K562 (cell line): Measurements from ENCODE around the gene BOC. TPM values are rescaled to one million over a fixed set of nuclear protein-coding genes. Genes with fewer than 3 reads are reported as not detected.

Experiments used
- ATAC-seq: fragments of 200-7000 bp; cut with Tn5 transposase; 3 replicates; pipeline ENCODE4 v1.9.1; 2020; ENCODE audit warnings: moderate library complexity
- BruUV-seq: library from RNA; stranded (reverse); fragments of 400-500 nt; replicated peaks from 2 replicates; lab custom pipeline; 2021; lab: Mats Ljungman, UMichigan
- CTCF ChIA-PET: fragments of 300-600 bp; formaldehyde crosslinking; extraction: SDS; loops from one replicate; lab custom pipeline; 2021; ENCODE audit warnings: low intra/inter-chr PET ratio; lab: Yijun Ruan, JAX
- POLR2A ChIA-PET: fragments of 300-600, 350-650 bp; sonication (Branson Sonifier 250); formaldehyde crosslinking; extraction: SDS; loops from one replicate; lab custom pipeline; 2021; ENCODE audit warnings: antibody characterized with exemption, inconsistent platforms; lab: Yijun Ruan, JAX
- DNase-seq, 4 experiments: peaks; one replicate each; pipeline versions ENCODE4 v3.0.0 to v3.0.0-alpha.2; 2011 to 2018; ENCODE audit warnings: low spot score in 3 of 4, mixed read lengths in 3 of 4; ENCODE audit errors: extremely low read depth in 1 of 4
- FAIRE-seq: peaks from 2 replicates; lab custom pipeline; 2011; peaks lifted over from hg19 to GRCh38; lab: Jason Lieb, UNC
- H2AFZ ChIP-seq: 2 replicates; pipeline ENCODE4 v1.6.0; 2011; ENCODE audit warnings: low read depth, low read length, control low read depth, inconsistent platforms
- H3K27ac ChIP-seq: fragments of 200-600 bp; 3 replicates; pipeline ENCODE4 v1.8.0; 2011; ENCODE audit warnings: low read depth, mild to moderate bottlenecking, control low read depth, inconsistent platforms, low read length, moderate library complexity, mixed read lengths; ENCODE audit errors: extremely low read depth
- H3K27me3 ChIP-seq, 2 experiments: fragments of 300-600 bp in 1 of 2; 2 replicates in 1 of 2; 3 replicates in 1 of 2; pipeline versions ENCODE4 v1.6.0 to v1.8.0; 2011; ENCODE audit warnings: inconsistent platforms in 2 of 2, low read length in 2 of 2, mild to moderate bottlenecking in 1 of 2, mixed read lengths in 1 of 2, moderate library complexity in 1 of 2; ENCODE audit not compliant: control insufficient read depth in 2 of 2, insufficient read depth in 2 of 2
- H3K36me3 ChIP-seq: fragments of 300-600 bp; 3 replicates; pipeline ENCODE4 v1.8.0; 2011; ENCODE audit warnings: mild to moderate bottlenecking, low read length, inconsistent platforms; ENCODE audit not compliant: control insufficient read depth, insufficient read depth
- H3K4me1 ChIP-seq, 2 experiments: fragments of 200-600 bp in 1 of 2; replicated peaks in 1 of 2; 2 replicates in 1 of 2; 3 replicates in 1 of 2; pipeline versions ENCODE4 v1.5.1 to v1.8.0; 2011; ENCODE audit warnings: inconsistent platforms in 2 of 2, low read length in 2 of 2, mild to moderate bottlenecking in 1 of 2, mixed read lengths in 1 of 2, moderate library complexity in 1 of 2; ENCODE audit not compliant: control insufficient read depth in 2 of 2, insufficient read depth in 2 of 2
- H3K4me2 ChIP-seq: 2 replicates; pipeline ENCODE4 v1.6.1; 2011; ENCODE audit warnings: low read length, control low read depth, inconsistent platforms, mixed read lengths; ENCODE audit not compliant: insufficient read depth
- H3K4me3 ChIP-seq: fragments of 200-600 bp; sonication (generic), shearing (Covaris generic); 2 replicates; pipeline ENCODE4 v1.5.1; 2016; ENCODE audit warnings: control low read depth, inconsistent platforms
- H3K79me2 ChIP-seq: fragments of 200-600 bp; 3 replicates; pipeline ENCODE4 v1.8.0; 2011; ENCODE audit warnings: low read length, inconsistent platforms; ENCODE audit not compliant: control insufficient read depth, insufficient read depth
- H3K9ac ChIP-seq, 2 experiments: 2 replicates each; pipeline versions ENCODE4 v1.6.0 to v1.6.1; 2011; ENCODE audit warnings: low read depth in 2 of 2, low read length in 2 of 2, control low read depth in 1 of 2, inconsistent platforms in 1 of 2, mild to moderate bottlenecking in 1 of 2, mixed read lengths in 1 of 2; ENCODE audit not compliant: insufficient read depth in 1 of 2
- H3K9me1 ChIP-seq: one replicate; pipeline ENCODE4 v1.6.0; 2011; ENCODE audit warnings: inconsistent platforms, mild to moderate bottlenecking, low read length, moderate library complexity; ENCODE audit not compliant: control insufficient read depth, insufficient read depth
- H3K9me3 ChIP-seq: replicated peaks from 2 replicates; pipeline ENCODE4 v1.5.1; 2011; ENCODE audit warnings: low read depth, low read length, inconsistent platforms; ENCODE audit not compliant: control insufficient read depth, insufficient read depth
- H4K20me1 ChIP-seq: replicated peaks from 2 replicates; pipeline ENCODE4 v1.6.1; 2011; ENCODE audit warnings: low read length, inconsistent platforms, mixed read lengths; ENCODE audit not compliant: control insufficient read depth, insufficient read depth
- FOXJ2 ChIP-seq: fragments of 200-800 bp; sonication (Bioruptor generic); IDR thresholded peaks from 2 replicates; pipeline ENCODE4 v1.6.1; 2016; ENCODE audit warnings: missing genetic modification characterization, missing compliant biosample characterization
- HMG20B ChIP-seq: fragments of 250-450 bp; sonication (Bioruptor Pico); IDR thresholded peaks from 2 replicates; pipeline ENCODE4 v1.5.0; 2021; ENCODE audit warnings: mild to moderate bottlenecking
- KDM4B ChIP-seq, 2 experiments: fragments of 450-650 bp in 1 of 2; sonication (generic) in 1 of 2; IDR thresholded peaks; 2 replicates each; pipeline ENCODE4 v1.6.1; 2016 to 2017; ENCODE audit warnings: borderline replicate concordance in 2 of 2, antibody characterized with exemption in 1 of 2, low read depth in 1 of 2, mild to moderate bottlenecking in 1 of 2
- MTA3 ChIP-seq: fragments of 450-650 bp; formaldehyde crosslinking; IDR thresholded peaks from 2 replicates; pipeline ENCODE4 v1.6.1; 2017; ENCODE audit warnings: mild to moderate bottlenecking, borderline replicate concordance
- POLR2G ChIP-seq: fragments of 200-400 bp; formaldehyde crosslinking; IDR thresholded peaks from 2 replicates; pipeline ENCODE4 v1.6.1; 2017; ENCODE audit warnings: low read depth, mild to moderate bottlenecking, antibody characterized with exemption, low read length, moderate library complexity
- RHOXF2B ChIP-seq: fragments of 250-450 bp; sonication (Bioruptor Pico); conservative IDR thresholded peaks from 2 replicates; pipeline ENCODE4 v1.5.1; 2021
- SLC30A9 ChIP-seq: fragments of 250-450 bp; sonication (Bioruptor Pico); IDR thresholded peaks from 2 replicates; pipeline ENCODE4 v1.8.0; 2022; ENCODE audit warnings: mild to moderate bottlenecking, moderate library complexity
- SNIP1 ChIP-seq: fragments of 450-650 bp; IDR thresholded peaks from 2 replicates; pipeline ENCODE4 v1.7.1; 2017; ENCODE audit warnings: low read depth, mild to moderate bottlenecking
- WGBS: fragments of 100-300 bp; shearing (Covaris generic); methylation state at CpG from one replicate; pipeline ENCODE4 v1.1.6; 2016; ENCODE audit warnings: low coverage, mixed read lengths; ENCODE audit not compliant: insufficient coverage; ENCODE audit errors: missing lambda C conversion rate; 5-methylcytosine and 5-hydroxymethylcytosine counted together
- in situ Hi-C: fragments of 300-500 bp; cut with MboI; formaldehyde crosslinking; loops from 4 replicates; pipeline ENCODE4 v1.15.0; 2018; ENCODE audit warnings: inconsistent platforms, mixed read lengths
- intact Hi-C: fragments of 100-400 bp; cut with micrococcal nuclease; formaldehyde crosslinking; loops from 2 replicates; pipeline ENCODE4 v1.14.2; 2022
- polyA plus RNA-seq, 8 experiments: library from polyadenylated mRNA; depleted of rRNA in 4 of 8; stranded (reverse) in 5 of 8; unstranded in 3 of 8; fragments of >200 nt; fragmentation: Nextera tagmentation in 2 of 8; fragmentation: Illumina TruSeq in 1 of 8; extraction: Ambion mirVana in 2 of 8; extraction: Trizol in 1 of 8; gene quantifications; 2 replicates each; pipeline versions ENCODE4 v1.2.1 to v1.2.3, GENCODE V29; 2011 to 2014; ENCODE audit warnings: inconsistent platforms in 1 of 8, missing spikeins in 1 of 8
- total RNA-seq, 7 experiments: library from RNA; depleted of rRNA in 6 of 7; stranded (reverse); fragments of >200 nt in 6 of 7; fragmentation: Illumina TruSeq in 2 of 7; extraction: Trizol in 2 of 7; gene quantifications; 2 replicates each; pipeline versions ENCODE4 v1.2.1 to v1.2.3, GENCODE V29; 2011 to 2021; ENCODE audit warnings: low replicate concordance in 1 of 7
- TF ChIP-seq, protein P1 (sequence below): fragments of 200-600 bp; sonication (generic); IDR thresholded peaks from one replicate; pipeline ENCODE4 v1.6.1; 2012; ENCODE audit warnings: mild to moderate bottlenecking, low read depth, low read length, inconsistent platforms

The BOC gene
- total and polyA plus RNA-seq, 9 of the 15 experiments (the other 6 are each of a cell fraction or from before 2014, with no cell fraction given) = not detected

DNA sequence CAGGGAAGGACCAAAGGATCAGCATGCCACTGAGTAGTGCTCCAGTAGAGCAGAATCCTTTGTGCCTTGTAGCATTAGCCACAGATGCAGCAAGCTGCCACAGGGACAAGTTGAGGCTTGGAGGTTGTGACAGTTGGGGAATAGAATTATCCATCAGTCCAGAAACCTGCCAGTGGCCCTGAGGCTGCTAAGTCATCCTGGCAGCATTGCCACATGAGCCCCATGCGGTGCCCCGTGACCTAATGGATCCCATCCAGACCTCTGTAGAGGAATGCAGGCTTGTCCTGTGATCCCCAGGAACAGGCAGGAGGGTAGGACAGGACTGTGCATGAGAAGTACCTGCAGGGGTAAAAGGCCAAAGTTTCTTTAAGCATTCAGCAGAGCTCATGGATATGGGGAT lies 51.7 kb downstream of the BOC start:
- H2AFZ ChIP-seq = no peak overlapping the region
- TF ChIP-seq POLR2G (no peak), FOXJ2 (tag) (no peak), SNIP1 (no peak), KDM4B (IDR thresholded peaks at IDR 0.05; ENCODE audit: borderline replicate concordance in 2 of 2, low read depth in 1 of 2) (no peak), SLC30A9 (no peak), HMG20B (no peak), RHOXF2B (CRISPR knock-in tag) (no peak), MTA3 (no peak)
- TF ChIP-seq, protein P1, sequence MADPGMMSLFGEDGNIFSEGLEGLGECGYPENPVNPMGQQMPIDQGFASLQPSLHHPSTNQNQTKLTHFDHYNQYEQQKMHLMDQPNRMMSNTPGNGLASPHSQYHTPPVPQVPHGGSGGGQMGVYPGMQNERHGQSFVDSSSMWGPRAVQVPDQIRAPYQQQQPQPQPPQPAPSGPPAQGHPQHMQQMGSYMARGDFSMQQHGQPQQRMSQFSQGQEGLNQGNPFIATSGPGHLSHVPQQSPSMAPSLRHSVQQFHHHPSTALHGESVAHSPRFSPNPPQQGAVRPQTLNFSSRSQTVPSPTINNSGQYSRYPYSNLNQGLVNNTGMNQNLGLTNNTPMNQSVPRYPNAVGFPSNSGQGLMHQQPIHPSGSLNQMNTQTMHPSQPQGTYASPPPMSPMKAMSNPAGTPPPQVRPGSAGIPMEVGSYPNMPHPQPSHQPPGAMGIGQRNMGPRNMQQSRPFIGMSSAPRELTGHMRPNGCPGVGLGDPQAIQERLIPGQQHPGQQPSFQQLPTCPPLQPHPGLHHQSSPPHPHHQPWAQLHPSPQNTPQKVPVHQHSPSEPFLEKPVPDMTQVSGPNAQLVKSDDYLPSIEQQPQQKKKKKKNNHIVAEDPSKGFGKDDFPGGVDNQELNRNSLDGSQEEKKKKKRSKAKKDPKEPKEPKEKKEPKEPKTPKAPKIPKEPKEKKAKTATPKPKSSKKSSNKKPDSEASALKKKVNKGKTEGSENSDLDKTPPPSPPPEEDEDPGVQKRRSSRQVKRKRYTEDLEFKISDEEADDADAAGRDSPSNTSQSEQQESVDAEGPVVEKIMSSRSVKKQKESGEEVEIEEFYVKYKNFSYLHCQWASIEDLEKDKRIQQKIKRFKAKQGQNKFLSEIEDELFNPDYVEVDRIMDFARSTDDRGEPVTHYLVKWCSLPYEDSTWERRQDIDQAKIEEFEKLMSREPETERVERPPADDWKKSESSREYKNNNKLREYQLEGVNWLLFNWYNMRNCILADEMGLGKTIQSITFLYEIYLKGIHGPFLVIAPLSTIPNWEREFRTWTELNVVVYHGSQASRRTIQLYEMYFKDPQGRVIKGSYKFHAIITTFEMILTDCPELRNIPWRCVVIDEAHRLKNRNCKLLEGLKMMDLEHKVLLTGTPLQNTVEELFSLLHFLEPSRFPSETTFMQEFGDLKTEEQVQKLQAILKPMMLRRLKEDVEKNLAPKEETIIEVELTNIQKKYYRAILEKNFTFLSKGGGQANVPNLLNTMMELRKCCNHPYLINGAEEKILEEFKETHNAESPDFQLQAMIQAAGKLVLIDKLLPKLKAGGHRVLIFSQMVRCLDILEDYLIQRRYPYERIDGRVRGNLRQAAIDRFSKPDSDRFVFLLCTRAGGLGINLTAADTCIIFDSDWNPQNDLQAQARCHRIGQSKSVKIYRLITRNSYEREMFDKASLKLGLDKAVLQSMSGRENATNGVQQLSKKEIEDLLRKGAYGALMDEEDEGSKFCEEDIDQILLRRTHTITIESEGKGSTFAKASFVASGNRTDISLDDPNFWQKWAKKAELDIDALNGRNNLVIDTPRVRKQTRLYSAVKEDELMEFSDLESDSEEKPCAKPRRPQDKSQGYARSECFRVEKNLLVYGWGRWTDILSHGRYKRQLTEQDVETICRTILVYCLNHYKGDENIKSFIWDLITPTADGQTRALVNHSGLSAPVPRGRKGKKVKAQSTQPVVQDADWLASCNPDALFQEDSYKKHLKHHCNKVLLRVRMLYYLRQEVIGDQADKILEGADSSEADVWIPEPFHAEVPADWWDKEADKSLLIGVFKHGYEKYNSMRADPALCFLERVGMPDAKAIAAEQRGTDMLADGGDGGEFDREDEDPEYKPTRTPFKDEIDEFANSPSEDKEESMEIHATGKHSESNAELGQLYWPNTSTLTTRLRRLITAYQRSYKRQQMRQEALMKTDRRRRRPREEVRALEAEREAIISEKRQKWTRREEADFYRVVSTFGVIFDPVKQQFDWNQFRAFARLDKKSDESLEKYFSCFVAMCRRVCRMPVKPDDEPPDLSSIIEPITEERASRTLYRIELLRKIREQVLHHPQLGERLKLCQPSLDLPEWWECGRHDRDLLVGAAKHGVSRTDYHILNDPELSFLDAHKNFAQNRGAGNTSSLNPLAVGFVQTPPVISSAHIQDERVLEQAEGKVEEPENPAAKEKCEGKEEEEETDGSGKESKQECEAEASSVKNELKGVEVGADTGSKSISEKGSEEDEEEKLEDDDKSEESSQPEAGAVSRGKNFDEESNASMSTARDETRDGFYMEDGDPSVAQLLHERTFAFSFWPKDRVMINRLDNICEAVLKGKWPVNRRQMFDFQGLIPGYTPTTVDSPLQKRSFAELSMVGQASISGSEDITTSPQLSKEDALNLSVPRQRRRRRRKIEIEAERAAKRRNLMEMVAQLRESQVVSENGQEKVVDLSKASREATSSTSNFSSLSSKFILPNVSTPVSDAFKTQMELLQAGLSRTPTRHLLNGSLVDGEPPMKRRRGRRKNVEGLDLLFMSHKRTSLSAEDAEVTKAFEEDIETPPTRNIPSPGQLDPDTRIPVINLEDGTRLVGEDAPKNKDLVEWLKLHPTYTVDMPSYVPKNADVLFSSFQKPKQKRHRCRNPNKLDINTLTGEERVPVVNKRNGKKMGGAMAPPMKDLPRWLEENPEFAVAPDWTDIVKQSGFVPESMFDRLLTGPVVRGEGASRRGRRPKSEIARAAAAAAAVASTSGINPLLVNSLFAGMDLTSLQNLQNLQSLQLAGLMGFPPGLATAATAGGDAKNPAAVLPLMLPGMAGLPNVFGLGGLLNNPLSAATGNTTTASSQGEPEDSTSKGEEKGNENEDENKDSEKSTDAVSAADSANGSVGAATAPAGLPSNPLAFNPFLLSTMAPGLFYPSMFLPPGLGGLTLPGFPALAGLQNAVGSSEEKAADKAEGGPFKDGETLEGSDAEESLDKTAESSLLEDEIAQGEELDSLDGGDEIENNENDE = no peak
- BruUV-seq = no TSS peak

More for the DNA sequence above, 51.7 kb downstream of the BOC start:
- H3K27me3 ChIP-seq = peaks cover 0 to 13% of the 10 kb centered on the region in 2 experiments; a peak in 3 of 5 replicates
- CTCF ChIA-PET = no interaction called here
- 0% methylated on average over 2 of the region's 2 CpGs for WGBS
- H3K9me3 ChIP-seq = no peaks in the 10 kb centered on the region
- no peak for ATAC-seq
- no peaks in the 10 kb centered on the region for H3K4me1 ChIP-seq
- no peaks in the 10 kb centered on the region for H3K79me2 ChIP-seq
- H3K9me1 ChIP-seq = no peaks in the 10 kb centered on the region
- no peak overlapping the region for H3K27ac ChIP-seq
- H3K4me2 ChIP-seq = no peak overlapping the region
- DNase-seq = no peak
- H3K9ac ChIP-seq = no peak overlapping the region
- no peak for FAIRE-seq
- POLR2A ChIA-PET = interaction anchor here (1.3 kb wide), 1 partner anchor 11 kb away, joined by 3 read pairs; no protein-coding TSS in a partner anchor
- no peak overlapping the region for H3K4me3 ChIP-seq
- no peaks in the 10 kb centered on the region for H4K20me1 ChIP-seq
- in situ Hi-C loops = loop anchor here (25.0 kb wide), 1 partner anchor 626 kb away; the partner anchor contains the start of gene CCDC80
- intact Hi-C loops = no loop called here
- H3K36me3 ChIP-seq = no peaks in the 10 kb centered on the region
